Esophagus squamous epithelium (tissue), 5 donors: ENCODE data around the gene CPN2. TPM values are rescaled to one million over a fixed set of nuclear protein-coding genes. Genes with fewer than 3 reads are reported as not detected.

Experiments
- DNase-seq: peaks from one replicate; lab custom pipeline; 2025; lab: John Stamatoyannopoulos, UW
- H3K27ac ChIP-seq, 4 donors: fragments of 200-600 bp; sonication (generic); one replicate each; pipeline ENCODE4 v1.5.1; 2016 to 2019; ENCODE audit warnings: mild to moderate bottlenecking in 1 of 4
- H3K27me3 ChIP-seq, 4 donors: fragments of 200-600 bp; sonication (generic); 1 replicate in 3 of 4; 2 replicates in 1 of 4; pipeline versions ENCODE4 v1.5.1 to v1.6.0; 2017 to 2021; ENCODE audit warnings: antibody characterized with exemption in 1 of 4
- H3K36me3 ChIP-seq, 3 donors: fragments of 200-600 bp; sonication (generic); one replicate each; pipeline ENCODE4 v1.5.1; 2016 to 2019
- H3K4me1 ChIP-seq, 3 donors: fragments of 200-600 bp; sonication (generic); one replicate each; pipeline ENCODE4 v1.5.1; 2017 to 2019
- H3K4me3 ChIP-seq, 4 donors: fragments of 200-600 bp; sonication (generic); 1 replicate in 3 of 4; 2 replicates in 1 of 4; pipeline ENCODE4 v1.5.1; 2016 to 2019; ENCODE audit warnings: mild to moderate bottlenecking in 2 of 4, moderate library complexity in 1 of 4
- H3K9me3 ChIP-seq, 3 donors: fragments of 200-600 bp; sonication (generic); one replicate each; pipeline ENCODE4 v1.5.1; 2016 to 2019
- POLR2A ChIP-seq, 4 donors: fragments of 450-650 bp; IDR thresholded peaks; one replicate each; pipeline ENCODE4 v1.6.1; 2017; ENCODE audit warnings: antibody characterized with exemption in 4 of 4, mild to moderate bottlenecking in 4 of 4, moderate library complexity in 3 of 4
- WGBS, 2 donors: methylation state at CpG; one replicate each; pipeline ENCODE4 v1.1.5; 2018; 5-methylcytosine and 5-hydroxymethylcytosine counted together
- intact Hi-C: fragments of 100-400 bp; cut with DNase I; formaldehyde crosslinking; loops from one replicate; pipeline ENCODE4 v1.15.0; 2022
- total RNA-seq, 4 donors: library from RNA; depleted of rRNA; stranded (reverse); fragments of >200 nt; gene quantifications; one replicate each; pipeline ENCODE4 v1.1.0, GENCODE V29; 2016
- TF ChIP-seq, protein P1 (sequence below), 6 experiments: fragments of 450-650 bp in 4 of 6; fragments of 200-600 bp in 2 of 6; sonication (generic) in 2 of 6; IDR thresholded peaks; one replicate each; pipeline ENCODE4 v1.5.1; 2016 to 2019; ENCODE audit warnings: antibody characterized with exemption in 6 of 6, mild to moderate bottlenecking in 4 of 6, moderate library complexity in 4 of 6
- donor health status: DM: yes; HTN: yes; CAD: no.

Gene CPN2
- total RNA-seq, 4 donors from 2014 or later = not detected

DNA sequence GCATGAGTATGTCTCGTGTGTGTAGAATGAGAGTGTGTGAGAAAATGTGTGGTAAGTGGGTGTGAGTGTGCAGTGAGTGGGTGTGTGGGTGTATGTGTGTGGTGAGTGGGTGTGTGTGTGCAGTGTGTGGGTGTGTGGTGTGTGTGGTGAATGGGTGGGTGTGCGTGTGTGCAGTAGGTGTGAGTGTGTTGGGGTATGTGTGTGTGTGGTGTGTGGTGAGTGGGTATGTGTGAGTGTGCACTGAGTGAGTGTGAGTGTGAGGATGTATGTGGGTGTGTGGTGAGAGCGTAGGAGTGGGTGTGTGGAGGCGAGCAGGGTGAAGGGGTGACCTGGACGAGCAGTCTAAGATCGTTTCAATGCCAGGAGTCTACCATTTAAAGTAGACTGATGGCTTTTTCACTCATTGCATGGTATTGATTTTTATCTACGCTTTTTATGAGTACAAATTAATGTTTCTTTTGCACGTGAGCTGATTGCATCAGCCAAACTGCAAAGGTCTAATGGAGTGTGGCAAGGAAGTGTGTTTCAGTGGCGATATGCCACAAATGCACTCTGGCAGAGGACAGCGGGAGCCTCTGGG lies 1.6 kb upstream of the CPN2 start:
- Histone ChIP-seq H3K36me3 (no peaks in the 10 kb centered on the region), H3K27me3 (peaks cover 0 to 2% (median 0%) of the 10 kb centered on the region in 4 donors), H3K27ac (no peak overlapping the region), H3K4me3 (no peak overlapping the region), H3K4me1 (no peaks in the 10 kb centered on the region), H3K9me3 (no peaks in the 10 kb centered on the region)
- DNase-seq = no peak
- no peak for TF ChIP-seq POLR2A (IDR thresholded peaks at IDR 0.05)
- TF ChIP-seq, protein P1, sequence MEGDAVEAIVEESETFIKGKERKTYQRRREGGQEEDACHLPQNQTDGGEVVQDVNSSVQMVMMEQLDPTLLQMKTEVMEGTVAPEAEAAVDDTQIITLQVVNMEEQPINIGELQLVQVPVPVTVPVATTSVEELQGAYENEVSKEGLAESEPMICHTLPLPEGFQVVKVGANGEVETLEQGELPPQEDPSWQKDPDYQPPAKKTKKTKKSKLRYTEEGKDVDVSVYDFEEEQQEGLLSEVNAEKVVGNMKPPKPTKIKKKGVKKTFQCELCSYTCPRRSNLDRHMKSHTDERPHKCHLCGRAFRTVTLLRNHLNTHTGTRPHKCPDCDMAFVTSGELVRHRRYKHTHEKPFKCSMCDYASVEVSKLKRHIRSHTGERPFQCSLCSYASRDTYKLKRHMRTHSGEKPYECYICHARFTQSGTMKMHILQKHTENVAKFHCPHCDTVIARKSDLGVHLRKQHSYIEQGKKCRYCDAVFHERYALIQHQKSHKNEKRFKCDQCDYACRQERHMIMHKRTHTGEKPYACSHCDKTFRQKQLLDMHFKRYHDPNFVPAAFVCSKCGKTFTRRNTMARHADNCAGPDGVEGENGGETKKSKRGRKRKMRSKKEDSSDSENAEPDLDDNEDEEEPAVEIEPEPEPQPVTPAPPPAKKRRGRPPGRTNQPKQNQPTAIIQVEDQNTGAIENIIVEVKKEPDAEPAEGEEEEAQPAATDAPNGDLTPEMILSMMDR (IDR thresholded peaks at IDR 0.05) = no peak
- WGBS, 2 donors = 85 to 87% methylated on average over 10 of the region's 10 CpGs
- intact Hi-C loops = no loop called here

- no peaks in the 10 kb centered on the region for H3K9me3 ChIP-seq
- DNase-seq = no peak
- intact Hi-C loops = no loop called here
- no peaks in the 10 kb centered on the region for H3K36me3 ChIP-seq
- no peaks in the 10 kb centered on the region for H3K27me3 ChIP-seq
- 83 to 92% methylated on average over 14 of the region's 14 CpGs for WGBS, 2 donors
- no peak for TF ChIP-seq POLR2A (IDR thresholded peaks at IDR 0.05)
- TF ChIP-seq, protein P1 (IDR thresholded peaks at IDR 0.05) = no peak
- H3K4me3 ChIP-seq = no peak overlapping the region
- H3K27ac ChIP-seq = no peak overlapping the region
- H3K4me1 ChIP-seq = no peaks in the 10 kb centered on the region
These were observed 916 bp upstream of the CPN2 start for GRCh38 chr3:194351952-194352536.

- Histone ChIP-seq H3K27me3 (peaks cover 0 to 4% (median 0%) of the 10 kb centered on the region in 4 donors), H3K4me1 (no peaks in the 10 kb centered on the region), H3K36me3 (no peaks in the 10 kb centered on the region), H3K9me3 (no peaks in the 10 kb centered on the region), H3K4me3 (no peak overlapping the region), H3K27ac (no peak overlapping the region)
- DNase-seq = no peak
- intact Hi-C loops = no loop called here
- WGBS, 2 donors = 51 to 65% methylated on average over 3 of the region's 3 CpGs
- no peak for TF ChIP-seq POLR2A (IDR thresholded peaks at IDR 0.05)
- TF ChIP-seq, protein P1 (IDR thresholded peaks at IDR 0.05) = no peak
These were observed 429 bp downstream of the CPN2 start for GRCh38 chr3:194350726-194351071.

DNA sequence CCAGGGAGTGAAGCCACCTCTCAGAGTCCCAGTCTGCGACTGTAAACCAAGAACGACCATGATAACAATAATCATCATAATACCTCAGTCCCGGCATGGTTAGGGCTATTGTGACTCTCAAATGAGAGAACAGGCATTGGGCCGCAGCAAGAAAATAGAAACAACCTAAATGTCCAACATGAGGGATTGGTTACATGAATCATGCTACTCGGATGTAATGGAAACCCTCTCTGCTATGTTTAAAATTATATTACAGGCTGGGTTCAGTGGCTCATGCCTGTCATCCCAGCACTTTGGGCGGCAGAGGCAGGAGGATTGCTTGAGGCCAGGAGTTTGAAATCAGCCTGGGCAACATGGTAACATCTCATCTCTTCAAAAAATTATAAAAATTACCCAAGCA lies 2.8 kb downstream of the CPN2 start:
- TF ChIP-seq POLR2A (IDR thresholded peaks at IDR 0.05) = no peak
- TF ChIP-seq, protein P1 (IDR thresholded peaks at IDR 0.05) = no peak
- Histone ChIP-seq H3K4me1 (no peaks in the 10 kb centered on the region), H3K9me3 (no peaks in the 10 kb centered on the region), H3K27ac (no peak overlapping the region), H3K27me3 (peaks cover 0 to 15% (median 0%) of the 10 kb centered on the region in 4 donors), H3K4me3 (no peak overlapping the region), H3K36me3 (no peaks in the 10 kb centered on the region)
- intact Hi-C loops = no loop called here
- 62 to 76% methylated on average over 5 to 6 of the region's 6 CpGs for WGBS, 2 donors
- no peak for DNase-seq

DNA sequence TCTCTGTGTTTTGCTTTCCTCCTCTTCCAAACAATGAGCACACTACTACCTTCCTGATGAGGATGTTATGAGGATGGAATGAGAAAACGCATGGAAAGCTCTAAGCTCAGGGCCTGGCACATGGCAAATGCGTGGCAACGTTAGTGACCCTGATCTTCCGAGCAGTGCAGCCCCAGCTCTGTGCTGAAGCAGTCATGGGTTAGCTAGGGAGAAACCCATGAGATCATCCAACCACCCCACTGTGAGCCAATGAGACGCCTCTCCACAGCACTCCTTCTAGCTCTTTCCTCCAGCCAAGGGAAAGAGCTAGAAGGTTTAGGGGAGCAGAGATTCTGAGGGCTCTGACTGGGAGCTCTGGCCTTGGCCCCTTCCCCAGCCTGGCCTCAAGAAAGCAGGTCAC lies 4.5 kb downstream of the CPN2 start:
- WGBS, 2 donors = 70 to 75% methylated on average over 2 to 5 of the region's 5 CpGs
- H3K27ac ChIP-seq = no peak overlapping the region
- no peaks in the 10 kb centered on the region for H3K4me1 ChIP-seq
- no peaks in the 10 kb centered on the region for H3K36me3 ChIP-seq
- intact Hi-C loops = no loop called here
- no peaks in the 10 kb centered on the region for H3K9me3 ChIP-seq
- H3K4me3 ChIP-seq = no peak overlapping the region
- peaks cover 0 to 26% (median 0%) of the 10 kb centered on the region in 4 donors for H3K27me3 ChIP-seq
- no peak for DNase-seq
- no peak for TF ChIP-seq POLR2A (IDR thresholded peaks at IDR 0.05)
- TF ChIP-seq, protein P1 (IDR thresholded peaks at IDR 0.05) = no peak
